AG09319 (cell line): Measurements from ENCODE around the gene RMI2.

Experiments used
- DNase-seq: peaks from one replicate; pipeline ENCODE4 v3.0.0-alpha.2; 2010; ENCODE audit warnings: low read depth; ENCODE audit errors: extremely low read depth
- CTCF ChIP-seq: IDR thresholded peaks from 2 replicates; pipeline ENCODE4 v1.5.1; 2011; ENCODE audit warnings: low read depth, mild to moderate bottlenecking, inconsistent platforms, low read length, moderate library complexity

The RMI2 gene

GRCh38 chr16:11319529-11320146 lies 25.6 kb upstream of the RMI2 start:
- no peak for TF ChIP-seq CTCF
- no peak for DNase-seq

- no peak for TF ChIP-seq CTCF
- no peak for DNase-seq
Measured at GRCh38 chr16:11320170-11320569, 25.1 kb upstream of the RMI2 start.

GRCh38 chr16:11321662-11322061 lies 23.6 kb upstream of the RMI2 start:
- TF ChIP-seq CTCF = no peak
- DNase-seq = no peak

- DNase-seq = no peak
- TF ChIP-seq CTCF = no peak
Measured at GRCh38 chr16:11322823-11323222, 22.4 kb upstream of the RMI2 start.

GRCh38 chr16:11323551-11324336 lies 21.5 kb upstream of the RMI2 start:
- no peak for DNase-seq
- no peak for TF ChIP-seq CTCF

- no peak for DNase-seq
Measured at GRCh38 chr16:11325404-11326083, 19.7 kb upstream of the RMI2 start.

More at GRCh38 chr16:11325404-11326083, 19.7 kb upstream of the RMI2 start:
- TF ChIP-seq CTCF = no peak
